LHCN-M2 (cell line): ENCODE results near the gene TFAP2A. TPM values are rescaled to one million over a fixed set of nuclear protein-coding genes. Genes with fewer than 3 reads are reported as not detected.

Experiments
- total RNA-seq: library from RNA; depleted of rRNA; stranded (reverse); fragments of >200 nt; gene quantifications from 2 replicates; pipeline ENCODE4 v1.2.3, GENCODE V29; 2014; rRNA removed

The TFAP2A gene
- total RNA-seq, 1 experiment from 2014 or later, result 0.29 TPM

Other genes with a start within 250 kb of the TFAP2A start
- 0.32 and 0.63 TPM in 2 replicates for gene GCNT2, start 106.3 kb upstream of the TFAP2A start, total RNA-seq